ENCODE measurements around the gene OR9Q1. TPM values are rescaled to one million over a fixed set of nuclear protein-coding genes. Genes with fewer than 3 reads are reported as not detected.
A peak's percentile ranks its signal among the peaks of the same experiment; 100 is the strongest.

Gene OR9Q1
- total and polyA plus RNA-seq, 2 of the 13 experiments (the other 11 are each of a cell fraction or from before 2014, with no cell fraction given) = not detected

DNA sequence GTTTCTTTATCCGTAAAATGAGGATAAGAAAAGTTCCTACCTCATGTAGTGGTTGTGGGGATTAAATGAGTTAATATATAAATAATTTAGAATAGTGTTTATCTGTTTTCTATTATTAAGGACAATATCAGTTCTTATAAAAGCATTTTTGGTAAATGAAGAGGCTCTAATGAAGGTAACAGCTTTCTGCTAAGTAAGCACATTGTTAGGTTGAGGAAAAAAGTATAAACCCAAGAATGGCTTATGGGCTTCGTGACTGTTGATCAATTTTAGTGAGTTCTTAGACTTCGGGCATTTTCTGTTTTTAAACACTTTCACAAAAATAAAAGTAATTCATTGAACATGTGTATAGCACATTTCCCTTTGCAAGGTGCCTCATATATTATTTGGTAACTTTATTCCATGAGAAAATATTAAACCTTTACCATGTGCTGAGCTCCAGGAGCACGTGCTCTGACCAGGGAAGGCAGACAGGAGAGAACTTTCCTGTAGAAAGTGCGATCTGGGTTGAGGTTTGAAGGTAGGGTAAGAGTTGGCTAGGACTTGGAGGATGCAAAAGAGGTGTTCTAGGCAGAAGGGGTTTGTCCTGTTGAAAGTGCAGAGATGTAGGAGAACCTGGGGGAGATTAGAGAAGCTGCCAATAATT lies 153.9 kb downstream of the OR9Q1 start:
- no peaks in the 10 kb centered on the region for H3K79me2 ChIP-seq (ENCODE audit: insufficient read depth, low read length)
- no peaks in the 10 kb centered on the region for H3K27me3 ChIP-seq (ENCODE audit: control insufficient read depth in 1 of 2, insufficient read depth in 2 of 2, low read length in 2 of 2)
- ChIA-PET CTCF (ENCODE audit: low intra/inter-chr PET ratio, low total read pairs) (no interaction called here), POLR2A (no interaction called here)
- no peak overlapping the region for H3K9ac ChIP-seq (ENCODE audit: insufficient read depth, low read depth, low read length)
- no peak for DNase-seq (ENCODE audit: low spot score)
- no peak for ATAC-seq
- WGBS (ENCODE audit: low lambda C conversion rate) = 28% methylated on average over 5 of the region's 5 CpGs
- no peaks in the 10 kb centered on the region for H3K36me3 ChIP-seq (replicated peaks in 1 of 2; ENCODE audit: control insufficient read depth in 1 of 2, insufficient read depth in 2 of 2, low read length in 2 of 2)
- BruUV-seq (replicated peaks) = no TSS peak
- in situ Hi-C loops (cut with HindIII; ENCODE audit: extremely low pct_ligation_motif_present, low pct_unique_long_range_greater_than_20kb) (no loop called here), intact Hi-C loops (cut with micrococcal nuclease; ENCODE audit: unreplicated experiment) (no loop called here)
- H3K4me3 ChIP-seq (replicated peaks in 1 of 3; ENCODE audit: insufficient read depth in 1 of 3, low read depth in 2 of 3, low read length in 3 of 3) = no peak overlapping the region
- FAIRE-seq = no peak
- H3K27ac ChIP-seq (ENCODE audit: extremely low read length, insufficient read depth, low read length) = no peak overlapping the region
- no peak overlapping the region for H3K4me2 ChIP-seq (ENCODE audit: low read depth, low read length)
- H3K9me3 ChIP-seq (ENCODE audit: low read length) = no peaks in the 10 kb centered on the region
- TF ChIP-seq MAFK (conservative IDR thresholded peaks at IDR 0.05 in 1 of 2, IDR thresholded peaks at IDR 0.05 in 1 of 2; ENCODE audit: low read length in 2 of 2) (peak; percentile 66 to 75), MAFF (IDR thresholded peaks at IDR 0.05; ENCODE audit: low read depth, low read length) (peak; percentile 65; the same call in 1 of the 2 replicates), ASH2L (IDR thresholded peaks at IDR 0.05; ENCODE audit: insufficient read length, low read depth, low read length) (no peak)
- TF ChIP-seq, protein P1, sequence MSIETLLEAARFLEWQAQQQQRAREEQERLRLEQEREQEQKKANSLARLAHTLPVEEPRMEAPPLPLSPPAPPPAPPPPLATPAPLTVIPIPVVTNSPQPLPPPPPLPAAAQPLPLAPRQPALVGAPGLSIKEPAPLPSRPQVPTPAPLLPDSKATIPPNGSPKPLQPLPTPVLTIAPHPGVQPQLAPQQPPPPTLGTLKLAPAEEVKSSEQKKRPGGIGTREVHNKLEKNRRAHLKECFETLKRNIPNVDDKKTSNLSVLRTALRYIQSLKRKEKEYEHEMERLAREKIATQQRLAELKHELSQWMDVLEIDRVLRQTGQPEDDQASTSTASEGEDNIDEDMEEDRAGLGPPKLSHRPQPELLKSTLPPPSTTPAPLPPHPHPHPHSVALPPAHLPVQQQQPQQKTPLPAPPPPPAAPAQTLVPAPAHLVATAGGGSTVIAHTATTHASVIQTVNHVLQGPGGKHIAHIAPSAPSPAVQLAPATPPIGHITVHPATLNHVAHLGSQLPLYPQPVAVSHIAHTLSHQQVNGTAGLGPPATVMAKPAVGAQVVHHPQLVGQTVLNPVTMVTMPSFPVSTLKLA (IDR thresholded peaks at IDR 0.05) = peak; percentile 98
- H4K20me1 ChIP-seq (ENCODE audit: insufficient read depth, low read length) = no peaks in the 10 kb centered on the region
- H2AFZ ChIP-seq (ENCODE audit: low read length) = no peak overlapping the region
- peaks cover 14% of the 10 kb centered on the region; the same call in 1 of the 2 replicates for H3K4me1 ChIP-seq (ENCODE audit: insufficient read depth, low read length)

DNA sequence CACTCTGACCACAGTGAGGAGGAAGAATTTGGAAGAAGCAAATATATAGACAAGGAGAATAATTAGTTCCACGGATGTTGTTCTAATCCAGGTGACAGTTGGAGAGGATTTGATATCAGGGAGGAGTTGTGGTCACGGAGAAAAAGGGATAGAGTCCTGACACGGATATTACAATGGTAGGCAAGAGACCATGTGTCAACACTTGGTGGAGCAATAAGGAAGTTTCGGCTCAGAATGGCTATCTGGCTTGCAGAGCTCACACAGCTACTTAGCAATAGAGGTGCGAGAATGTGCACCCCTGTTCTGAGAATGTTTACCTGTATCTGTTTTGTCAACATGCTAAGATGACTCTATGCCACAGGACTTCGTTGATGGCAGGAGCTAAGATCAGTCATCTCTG lies 154.8 kb downstream of the OR9Q1 start:
- ATAC-seq (no peak), FAIRE-seq (no peak), DNase-seq (ENCODE audit: low spot score) (no peak)
- Histone ChIP-seq H3K27me3 (ENCODE audit: control insufficient read depth in 1 of 2, insufficient read depth in 2 of 2, low read length in 2 of 2) (no peaks in the 10 kb centered on the region), H3K4me2 (ENCODE audit: low read depth, low read length) (no peak overlapping the region), H4K20me1 (ENCODE audit: insufficient read depth, low read length) (no peaks in the 10 kb centered on the region), H3K9ac (ENCODE audit: insufficient read depth, low read depth, low read length) (no peak overlapping the region), H3K4me1 (ENCODE audit: insufficient read depth, low read length) (peaks cover 14% of the 10 kb centered on the region; the same call in 1 of the 2 replicates), H3K9me3 (ENCODE audit: low read length) (no peaks in the 10 kb centered on the region), H2AFZ (ENCODE audit: low read length) (no peak overlapping the region), H3K36me3 (replicated peaks in 1 of 2; ENCODE audit: control insufficient read depth in 1 of 2, insufficient read depth in 2 of 2, low read length in 2 of 2) (no peaks in the 10 kb centered on the region), H3K79me2 (ENCODE audit: insufficient read depth, low read length) (no peaks in the 10 kb centered on the region), H3K27ac (ENCODE audit: extremely low read length, insufficient read depth, low read length) (no peak overlapping the region), H3K4me3 (replicated peaks in 1 of 3; ENCODE audit: insufficient read depth in 1 of 3, low read depth in 2 of 3, low read length in 3 of 3) (no peak overlapping the region)
- CTCF ChIA-PET (ENCODE audit: low intra/inter-chr PET ratio, low total read pairs) = no interaction called here
- no TSS peak for BruUV-seq (replicated peaks)
- in situ Hi-C loops (cut with HindIII; ENCODE audit: extremely low pct_ligation_motif_present, low pct_unique_long_range_greater_than_20kb) = no loop called here
- POLR2A ChIA-PET = no interaction called here
- intact Hi-C loops (cut with micrococcal nuclease; ENCODE audit: unreplicated experiment) = no loop called here
- 46% methylated on average over 6 of the region's 6 CpGs for WGBS (ENCODE audit: low lambda C conversion rate)
- TF ChIP-seq, protein P2, sequence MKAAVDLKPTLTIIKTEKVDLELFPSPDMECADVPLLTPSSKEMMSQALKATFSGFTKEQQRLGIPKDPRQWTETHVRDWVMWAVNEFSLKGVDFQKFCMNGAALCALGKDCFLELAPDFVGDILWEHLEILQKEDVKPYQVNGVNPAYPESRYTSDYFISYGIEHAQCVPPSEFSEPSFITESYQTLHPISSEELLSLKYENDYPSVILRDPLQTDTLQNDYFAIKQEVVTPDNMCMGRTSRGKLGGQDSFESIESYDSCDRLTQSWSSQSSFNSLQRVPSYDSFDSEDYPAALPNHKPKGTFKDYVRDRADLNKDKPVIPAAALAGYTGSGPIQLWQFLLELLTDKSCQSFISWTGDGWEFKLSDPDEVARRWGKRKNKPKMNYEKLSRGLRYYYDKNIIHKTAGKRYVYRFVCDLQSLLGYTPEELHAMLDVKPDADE (CRISPR knock-in tag; IDR thresholded peaks at IDR 0.05) = no peak
- TF ChIP-seq, protein P3, sequence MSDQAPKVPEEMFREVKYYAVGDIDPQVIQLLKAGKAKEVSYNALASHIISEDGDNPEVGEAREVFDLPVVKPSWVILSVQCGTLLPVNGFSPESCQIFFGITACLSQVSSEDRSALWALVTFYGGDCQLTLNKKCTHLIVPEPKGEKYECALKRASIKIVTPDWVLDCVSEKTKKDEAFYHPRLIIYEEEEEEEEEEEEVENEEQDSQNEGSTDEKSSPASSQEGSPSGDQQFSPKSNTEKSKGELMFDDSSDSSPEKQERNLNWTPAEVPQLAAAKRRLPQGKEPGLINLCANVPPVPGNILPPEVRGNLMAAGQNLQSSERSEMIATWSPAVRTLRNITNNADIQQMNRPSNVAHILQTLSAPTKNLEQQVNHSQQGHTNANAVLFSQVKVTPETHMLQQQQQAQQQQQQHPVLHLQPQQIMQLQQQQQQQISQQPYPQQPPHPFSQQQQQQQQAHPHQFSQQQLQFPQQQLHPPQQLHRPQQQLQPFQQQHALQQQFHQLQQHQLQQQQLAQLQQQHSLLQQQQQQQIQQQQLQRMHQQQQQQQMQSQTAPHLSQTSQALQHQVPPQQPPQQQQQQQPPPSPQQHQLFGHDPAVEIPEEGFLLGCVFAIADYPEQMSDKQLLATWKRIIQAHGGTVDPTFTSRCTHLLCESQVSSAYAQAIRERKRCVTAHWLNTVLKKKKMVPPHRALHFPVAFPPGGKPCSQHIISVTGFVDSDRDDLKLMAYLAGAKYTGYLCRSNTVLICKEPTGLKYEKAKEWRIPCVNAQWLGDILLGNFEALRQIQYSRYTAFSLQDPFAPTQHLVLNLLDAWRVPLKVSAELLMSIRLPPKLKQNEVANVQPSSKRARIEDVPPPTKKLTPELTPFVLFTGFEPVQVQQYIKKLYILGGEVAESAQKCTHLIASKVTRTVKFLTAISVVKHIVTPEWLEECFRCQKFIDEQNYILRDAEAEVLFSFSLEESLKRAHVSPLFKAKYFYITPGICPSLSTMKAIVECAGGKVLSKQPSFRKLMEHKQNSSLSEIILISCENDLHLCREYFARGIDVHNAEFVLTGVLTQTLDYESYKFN (CRISPR knock-in tag; conservative IDR thresholded peaks at IDR 0.05) = no peak
- TF ChIP-seq TAF1 (CRISPR knock-in tag; IDR thresholded peaks at IDR 0.05) (no peak), NFE2L1 (CRISPR knock-in tag; IDR thresholded peaks at IDR 0.05; ENCODE audit: borderline replicate concordance) (no peak), FOXO4 (CRISPR knock-in tag; conservative IDR thresholded peaks at IDR 0.05) (no peak), MAFF (IDR thresholded peaks at IDR 0.05; ENCODE audit: low read depth, low read length) (no peak), HMG20B (CRISPR knock-in tag; conservative IDR thresholded peaks at IDR 0.05) (no peak)
